ENCODE data around the gene MYO7A.

Gene MYO7A

GRCh38 chr11:77147668-77148321, 19.7 kb downstream of the MYO7A start:
- no peak for DNase-seq

- no peak for DNase-seq
Measured at GRCh38 chr11:77148963-77149715, 21.1 kb downstream of the MYO7A start.

GRCh38 chr11:77149716-77150392, 21.8 kb downstream of the MYO7A start:
- no peak for DNase-seq

DNA sequence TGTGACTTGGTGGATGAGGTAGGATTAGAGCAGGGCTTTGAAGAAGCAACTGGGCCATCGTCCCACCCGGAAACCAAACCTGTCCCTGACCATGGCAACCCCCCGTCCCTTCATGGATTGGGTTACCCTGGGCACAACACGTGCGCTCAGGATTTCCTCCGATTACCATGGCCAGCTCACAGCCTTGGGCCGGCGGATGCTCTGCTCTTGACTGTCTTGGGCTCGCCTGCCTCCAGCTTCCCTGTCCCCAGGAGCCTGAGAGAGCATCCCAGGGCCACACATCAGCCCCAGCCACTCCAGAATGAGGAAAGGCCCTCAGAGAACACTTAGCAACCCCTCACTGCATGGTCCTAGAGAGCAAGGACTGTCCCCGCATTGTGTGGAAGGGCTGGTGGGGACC, 22.8 kb downstream of the MYO7A start:
- no peak for DNase-seq

- no peak for DNase-seq
Measured at GRCh38 chr11:77151804-77152509, 23.9 kb downstream of the MYO7A start.

- DNase-seq = no peak
Measured at GRCh38 chr11:77152846-77153245, 24.8 kb downstream of the MYO7A start.

DNA sequence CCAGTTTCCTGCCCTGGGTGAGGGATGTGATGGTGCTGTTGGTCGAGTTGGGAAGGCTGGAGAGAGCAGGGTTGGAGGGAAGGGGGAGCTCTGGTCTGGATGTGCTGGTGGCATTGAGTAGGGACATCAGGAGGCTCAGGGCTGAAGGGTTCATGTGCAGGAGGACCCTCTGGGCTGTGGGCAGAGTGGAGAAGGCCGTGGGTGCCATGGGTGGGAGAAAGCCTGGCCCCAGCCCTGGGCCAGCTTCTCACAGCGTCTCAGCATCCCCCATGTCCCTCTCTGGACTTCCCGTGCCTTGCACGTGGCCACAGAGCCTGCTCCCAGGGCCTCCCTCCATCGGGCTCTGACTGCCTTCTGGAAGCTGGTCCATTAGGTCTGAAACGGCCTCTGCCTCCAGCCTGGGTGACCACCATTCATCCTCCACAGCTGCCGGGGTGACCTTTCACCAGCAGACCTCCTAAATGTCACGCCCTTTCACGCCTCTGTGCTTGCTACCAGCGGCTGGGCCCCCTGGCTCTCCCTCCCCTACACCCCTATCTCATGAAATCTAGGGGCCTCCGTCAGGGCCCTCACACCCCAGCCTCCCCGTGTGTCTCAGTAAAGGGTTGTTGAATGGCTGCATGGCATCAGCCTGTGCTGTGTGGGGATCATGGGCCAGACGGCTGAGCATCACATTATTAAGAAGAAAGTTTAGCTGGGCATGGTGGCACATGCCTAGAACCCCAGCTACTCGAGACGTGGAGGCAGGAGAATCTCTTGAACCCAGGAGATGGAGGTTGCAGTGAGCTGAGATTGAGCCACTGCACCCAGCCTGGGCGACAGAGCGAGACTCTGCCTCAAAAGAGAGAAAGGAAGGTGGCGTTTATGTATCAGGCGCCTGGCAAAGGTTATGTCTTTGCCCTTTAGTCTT, 25.5 kb downstream of the MYO7A start:
- DNase-seq = no peak

DNA sequence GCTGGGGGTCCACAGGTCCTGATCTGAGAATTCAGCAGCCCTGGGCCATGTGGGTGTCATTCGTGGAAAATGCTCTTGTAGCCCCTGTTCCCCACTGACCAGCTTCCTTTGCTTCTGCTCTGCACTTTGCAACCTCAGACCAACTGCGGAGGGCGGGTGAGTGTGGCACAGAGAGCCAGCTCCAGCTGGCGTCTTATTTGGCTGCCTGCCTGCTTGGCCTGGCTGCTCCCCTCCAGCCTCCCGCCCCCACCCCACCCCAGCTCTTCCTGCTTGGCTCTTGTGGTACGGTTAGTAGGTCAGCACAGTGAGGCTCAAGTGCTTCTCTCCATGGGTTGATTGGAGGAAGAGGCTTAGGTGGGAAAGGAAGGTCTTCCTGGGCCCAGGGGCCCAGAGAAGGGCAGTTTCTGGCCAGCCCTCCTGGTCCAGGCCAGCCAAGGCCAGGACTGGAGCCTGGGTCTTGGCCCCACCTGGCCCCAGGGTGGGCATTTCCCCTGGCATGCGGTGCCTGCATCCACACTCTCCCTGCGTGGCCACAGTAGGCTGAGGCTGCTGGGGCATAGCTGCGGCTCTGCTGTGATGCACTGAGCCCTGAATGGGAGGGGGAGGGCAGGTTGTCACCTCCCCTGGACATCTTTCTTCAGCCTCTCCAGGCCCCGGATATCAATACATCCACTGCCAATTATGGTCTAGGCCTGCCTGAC, 26.5 kb downstream of the MYO7A start:
- DNase-seq = no peak

DNA sequence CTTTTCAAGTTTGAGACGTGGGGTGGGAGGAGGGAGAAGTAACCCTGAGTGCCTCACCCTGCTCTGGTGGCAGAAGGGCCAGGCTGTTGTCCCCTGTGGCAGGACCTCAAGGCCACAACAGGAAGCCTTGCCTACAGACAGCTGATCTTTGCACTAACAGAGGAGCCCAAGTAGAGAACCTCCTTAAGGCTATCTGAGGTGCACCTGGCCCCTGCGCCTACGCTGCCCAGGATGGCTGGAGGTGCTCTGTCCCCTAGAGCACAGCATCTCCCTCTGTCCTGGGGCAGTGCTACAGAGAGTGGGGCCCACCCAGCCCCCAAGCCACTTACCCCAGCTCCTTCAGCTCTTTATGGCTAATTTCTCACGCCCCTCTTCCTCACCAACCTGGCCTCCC, 27.0 kb downstream of the MYO7A start:
- DNase-seq = no peak

GRCh38 chr11:77155556-77156130, 27.6 kb downstream of the MYO7A start:
- no peak for DNase-seq

GRCh38 chr11:77156396-77157195, 28.6 kb downstream of the MYO7A start:
- DNase-seq = no peak

- no peak for DNase-seq
Measured at GRCh38 chr11:77158041-77158695, 30.1 kb downstream of the MYO7A start.

DNA sequence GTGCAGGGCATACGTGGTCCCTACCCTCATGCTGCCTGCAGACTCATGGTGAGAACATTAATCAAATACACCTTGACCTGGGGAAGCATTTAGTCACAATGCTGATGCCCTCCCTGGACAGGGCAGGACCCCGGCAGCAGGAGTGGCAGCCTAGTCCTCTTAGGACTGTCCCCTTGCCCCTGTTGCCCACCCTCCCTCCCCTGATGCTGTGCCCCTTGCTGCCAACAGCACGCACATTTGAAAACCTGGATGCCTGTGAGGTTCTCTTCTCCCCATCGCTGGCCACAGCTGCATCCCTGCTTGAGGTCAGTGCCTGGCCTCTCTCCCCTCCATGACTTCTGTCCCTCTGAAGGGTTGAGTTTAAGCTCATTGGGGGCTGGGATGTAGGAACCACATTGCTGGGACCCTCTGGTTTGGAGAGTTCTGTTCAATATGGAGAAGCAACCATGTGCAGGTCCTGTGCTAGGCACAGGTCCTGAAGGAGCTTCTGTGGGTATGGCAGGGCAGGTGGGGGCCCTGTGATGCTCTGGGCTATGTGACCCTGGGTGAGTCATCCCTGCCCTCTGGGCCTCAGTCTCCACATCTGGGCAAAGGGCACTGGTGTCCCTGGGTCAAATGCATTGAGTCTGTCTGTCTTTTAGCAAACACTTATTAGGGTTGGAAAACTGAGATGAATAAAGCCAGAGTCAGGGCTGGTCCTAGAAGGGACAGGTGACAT, 31.3 kb downstream of the MYO7A start:
- no peak for DNase-seq

DNA sequence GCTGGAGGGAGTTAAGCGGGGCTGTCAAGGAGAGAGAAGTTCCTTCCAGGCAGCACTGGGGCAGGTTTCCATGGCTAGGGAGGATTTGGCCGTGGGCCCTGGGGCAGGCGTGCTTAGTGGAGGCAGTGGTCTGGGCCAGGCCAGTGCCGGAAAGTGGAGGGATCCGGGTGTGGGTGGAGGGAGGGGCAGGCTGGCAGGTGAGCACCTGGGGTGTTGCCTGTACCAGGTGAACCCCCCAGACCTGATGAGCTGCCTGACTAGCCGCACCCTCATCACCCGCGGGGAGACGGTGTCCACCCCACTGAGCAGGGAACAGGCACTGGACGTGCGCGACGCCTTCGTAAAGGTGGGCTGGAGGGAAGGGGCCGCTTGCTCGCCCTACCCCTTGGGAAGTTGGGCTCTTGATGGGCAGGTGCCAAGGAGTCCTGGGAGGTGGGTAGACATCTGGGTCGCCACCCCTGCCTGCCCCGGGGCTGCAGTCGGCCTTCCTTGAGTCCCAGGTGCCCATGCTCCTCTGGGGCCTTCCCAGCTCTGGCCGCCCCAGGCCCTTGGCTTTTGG, 32.0 kb downstream of the MYO7A start:
- no peak for DNase-seq

GRCh38 chr11:77163271-77163670, 35.2 kb downstream of the MYO7A start:
- DNase-seq = no peak

GRCh38 chr11:77165066-77165465, 37.0 kb downstream of the MYO7A start:
- no peak for DNase-seq

- no peak for DNase-seq
Measured at GRCh38 chr11:77166021-77166420, 38.0 kb downstream of the MYO7A start.

- no peak for DNase-seq
Measured at GRCh38 chr11:77167111-77167626, 39.1 kb downstream of the MYO7A start.

DNA sequence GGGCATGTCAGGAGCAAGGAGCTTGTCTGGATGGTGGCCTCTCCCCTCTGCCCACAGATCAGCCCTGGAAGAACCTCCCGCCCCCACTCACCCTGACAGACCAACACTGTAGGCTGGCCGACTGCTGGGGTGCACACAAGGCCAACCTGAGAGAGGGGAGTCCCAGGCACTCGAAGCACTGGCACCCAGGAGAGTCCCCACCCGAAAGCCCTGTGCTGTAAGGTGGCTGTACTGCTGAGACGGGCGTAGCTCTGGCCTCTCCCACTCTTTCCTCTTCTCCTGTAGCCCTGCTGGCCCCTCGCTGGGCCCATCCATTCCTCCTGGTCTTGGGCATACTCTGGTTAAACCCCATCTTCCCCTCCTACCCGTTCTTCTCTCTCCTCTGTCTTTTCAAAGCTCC, 39.7 kb downstream of the MYO7A start:
- DNase-seq = no peak
